GM04503 (cell line): Measurements from ENCODE around the gene ELOVL1.
"Not testable (repeated sequence)": the region's sequence is repeated elsewhere in the genome, so short reads cannot be mapped to it uniquely, and the experiment has no call there.

ENCODE experiments used
- DNase-seq: peaks from one replicate; pipeline ENCODE4 v3.0.0-alpha.2; 2012; ENCODE audit warnings: low read depth

Gene ELOVL1

GRCh38 chr1:43381612-43382011 is 13.8 kb upstream of the ELOVL1 start:
- DNase-seq = no peak

- DNase-seq = no peak
These were observed 11.7 kb upstream of the ELOVL1 start for GRCh38 chr1:43379476-43379875.

GRCh38 chr1:43377831-43378230 is 10.0 kb upstream of the ELOVL1 start:
- no peak for DNase-seq

- DNase-seq = no peak
These were observed 9.0 kb upstream of the ELOVL1 start for GRCh38 chr1:43376723-43377235.

GRCh38 chr1:43373066-43373940 is 5.5 kb upstream of the ELOVL1 start:
- DNase-seq = peak; percentile 45

GRCh38 chr1:43372172-43372571 is 4.4 kb upstream of the ELOVL1 start:
- no peak for DNase-seq

- DNase-seq = no peak
These were observed 2.8 kb upstream of the ELOVL1 start for GRCh38 chr1:43370564-43370963.

- DNase-seq = not testable (repeated sequence)
These were observed 2.0 kb upstream of the ELOVL1 start for GRCh38 chr1:43369779-43370178.

- DNase-seq = no peak
These were observed 822 bp upstream of the ELOVL1 start for GRCh38 chr1:43368646-43369020.

- no peak for DNase-seq
These were observed 546 bp downstream of the ELOVL1 start for GRCh38 chr1:43367026-43367903.

GRCh38 chr1:43366601-43367025 is 1.2 kb downstream of the ELOVL1 start:
- no peak for DNase-seq

- DNase-seq = no peak
These were observed 1.6 kb downstream of the ELOVL1 start for GRCh38 chr1:43366179-43366578.

GRCh38 chr1:43365678-43366077 is 2.1 kb downstream of the ELOVL1 start:
- DNase-seq = no peak

GRCh38 chr1:43363935-43364525 is 3.8 kb downstream of the ELOVL1 start:
- DNase-seq = no peak

- DNase-seq = no peak
These were observed 4.4 kb downstream of the ELOVL1 start for GRCh38 chr1:43363283-43363934.

GRCh38 chr1:43360616-43361015 is 7.2 kb downstream of the ELOVL1 start:
- no peak for DNase-seq

- no peak for DNase-seq
These were observed 8.1 kb downstream of the ELOVL1 start for GRCh38 chr1:43359696-43360095.

- DNase-seq = peak; percentile 84
These were observed 8.8 kb downstream of the ELOVL1 start, which contains the start of gene CDC20 for GRCh38 chr1:43358746-43359693. CDC20 (plus strand) TSS chr1:43358981; CDS start chr1:43359216, 235 bp downstream.

GRCh38 chr1:43358121-43358745 is 9.6 kb downstream of the ELOVL1 start:
- DNase-seq = peak; percentile 27

GRCh38 chr1:43357251-43357650 is 10.6 kb downstream of the ELOVL1 start:
- DNase-seq = no peak
